MM.1S (cell line): Measurements from ENCODE around the gene OR4E2.

Source experiments
- CTCF ChIP-seq: fragments of 300-600 bp; sonication (generic); IDR thresholded peaks from 2 replicates; pipeline ENCODE4 v1.5.1; 2016; ENCODE audit warnings: antibody characterized with exemption, low read length, mixed read lengths
- EZH2phosphoT487 ChIP-seq: fragments of 300-600 bp; sonication (generic); IDR thresholded peaks from 2 replicates; pipeline ENCODE4 v1.6.1; 2018; ENCODE audit warnings: antibody characterized with exemption, low read length

- TF ChIP-seq CTCF, result no peak
- TF ChIP-seq EZH2phosphoT487, result no peak
Measured at GRCh38 chr14:21614240-21614639, 39.4 kb upstream of the OR4E2 start.
